ENCODE data around the gene PPIL4.

The PPIL4 gene

GRCh38 chr6:149457316-149457884, 88.4 kb downstream of the PPIL4 start:
- DNase-seq = no peak

GRCh38 chr6:149456311-149457021, 89.4 kb downstream of the PPIL4 start:
- no peak for DNase-seq

GRCh38 chr6:149455031-149455732, 90.7 kb downstream of the PPIL4 start:
- no peak for DNase-seq
